SK-N-MC (cell line): Measurements from ENCODE around the gene MARVELD1.

Experiments used
- EZH2 ChIP-seq: fragments of 200-600 bp; sonication (generic); IDR thresholded peaks from one replicate; pipeline ENCODE4 v1.6.1; 2017; ENCODE audit warnings: antibody characterized with exemption
- FOXP2 ChIP-seq: optimal IDR thresholded peaks from 2 replicates; pipeline ENCODE3; 2011; ENCODE audit warnings: mild to moderate bottlenecking, moderate library complexity; ENCODE audit not compliant: insufficient read depth; ENCODE audit errors: extremely low read length, control extremely low read depth
- POLR2AphosphoS5 ChIP-seq: IDR thresholded peaks from 2 replicates; pipeline ENCODE4 v1.6.1; 2012; ENCODE audit warnings: mild to moderate bottlenecking, low read depth, low read length, borderline replicate concordance

DNA sequence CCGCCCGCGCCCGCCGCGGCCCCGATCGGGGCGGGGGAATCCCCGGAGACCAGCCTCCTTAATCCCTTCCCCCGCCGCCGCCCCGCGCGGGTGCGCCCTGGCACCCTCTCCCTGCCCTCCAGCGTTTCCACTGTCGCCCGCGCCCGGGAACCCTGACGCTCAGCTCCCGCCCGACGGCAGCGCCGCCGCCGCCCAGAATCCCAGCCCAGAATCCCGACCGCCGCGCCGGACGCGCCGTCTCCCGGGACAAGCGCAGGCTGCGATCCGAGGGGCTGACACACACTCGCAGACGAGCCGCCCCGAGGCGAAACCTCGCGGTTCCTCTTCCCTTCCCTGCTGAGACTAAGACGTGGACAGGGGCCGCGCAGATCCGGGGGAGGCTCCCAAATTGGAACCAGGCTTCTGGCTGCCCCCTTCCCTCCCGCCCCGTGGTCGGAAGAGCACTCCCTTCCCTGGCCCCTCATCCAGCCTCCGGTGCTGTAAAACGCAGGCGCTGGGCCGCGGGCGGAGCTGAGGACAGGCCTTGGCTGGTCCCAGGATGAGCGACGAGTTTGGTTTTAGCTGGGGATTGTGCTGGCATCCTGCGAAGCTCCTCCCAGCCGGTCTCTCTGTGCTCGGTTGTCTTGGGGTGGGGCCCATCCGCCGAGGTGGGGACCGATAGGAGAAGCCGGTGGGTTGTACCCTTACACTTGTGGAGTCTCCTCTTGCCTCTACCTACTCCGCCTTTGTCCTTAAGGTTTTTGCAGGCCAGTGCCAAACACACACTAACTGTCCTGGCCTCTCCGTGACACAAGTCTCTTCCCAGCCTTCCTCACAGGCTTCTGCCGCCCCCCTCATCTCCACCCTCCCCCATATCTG, 1.1 kb downstream of the MARVELD1 start:
- TF ChIP-seq EZH2 (no peak), POLR2AphosphoS5 (0 out of 2 replicates have a peak, but pooled peaks have one; percentile 23), FOXP2 (no peak)
